Bronchial epithelial cell (primary cell): ENCODE measurements around the gene TMEM108. TPM values are rescaled to one million over a fixed set of nuclear protein-coding genes. Genes with fewer than 3 reads are reported as not detected.

ENCODE experiments used
- DNase-seq: peaks from one replicate; pipeline ENCODE4 v3.0.0-alpha.2; 2010; ENCODE audit warnings: low read depth
- FAIRE-seq: peaks from 2 replicates; lab custom pipeline; 2011; peaks lifted over from hg19 to GRCh38; lab: Jason Lieb, UNC
- H3K27me3 ChIP-seq: 2 replicates; pipeline ENCODE4 v1.5.1; 2011; ENCODE audit warnings: low read length; ENCODE audit not compliant: control insufficient read depth, insufficient read depth
- H3K36me3 ChIP-seq: 2 replicates; pipeline ENCODE4 v1.5.1; 2011; ENCODE audit warnings: low read length; ENCODE audit not compliant: control insufficient read depth, insufficient read depth
- H3K4me3 ChIP-seq: 2 replicates; pipeline ENCODE4 v1.5.1; 2011; ENCODE audit warnings: mild to moderate bottlenecking, low read depth, low read length, control low read depth
- total RNA-seq: library from RNA; depleted of rRNA; stranded (reverse); fragments of >200 nt; gene quantifications from 2 replicates; pipeline ENCODE4 v1.2.1, GENCODE V29; 2014
- TF ChIP-seq, protein P1 (sequence below): IDR thresholded peaks from 2 replicates; pipeline ENCODE4 v1.5.1; 2011; ENCODE audit warnings: mild to moderate bottlenecking, moderate library complexity, low read length, control low read depth, inconsistent platforms; ENCODE audit not compliant: insufficient read depth, severe bottlenecking

The TMEM108 gene
- total RNA-seq, 1 donor from 2014 or later: not detected

DNA sequence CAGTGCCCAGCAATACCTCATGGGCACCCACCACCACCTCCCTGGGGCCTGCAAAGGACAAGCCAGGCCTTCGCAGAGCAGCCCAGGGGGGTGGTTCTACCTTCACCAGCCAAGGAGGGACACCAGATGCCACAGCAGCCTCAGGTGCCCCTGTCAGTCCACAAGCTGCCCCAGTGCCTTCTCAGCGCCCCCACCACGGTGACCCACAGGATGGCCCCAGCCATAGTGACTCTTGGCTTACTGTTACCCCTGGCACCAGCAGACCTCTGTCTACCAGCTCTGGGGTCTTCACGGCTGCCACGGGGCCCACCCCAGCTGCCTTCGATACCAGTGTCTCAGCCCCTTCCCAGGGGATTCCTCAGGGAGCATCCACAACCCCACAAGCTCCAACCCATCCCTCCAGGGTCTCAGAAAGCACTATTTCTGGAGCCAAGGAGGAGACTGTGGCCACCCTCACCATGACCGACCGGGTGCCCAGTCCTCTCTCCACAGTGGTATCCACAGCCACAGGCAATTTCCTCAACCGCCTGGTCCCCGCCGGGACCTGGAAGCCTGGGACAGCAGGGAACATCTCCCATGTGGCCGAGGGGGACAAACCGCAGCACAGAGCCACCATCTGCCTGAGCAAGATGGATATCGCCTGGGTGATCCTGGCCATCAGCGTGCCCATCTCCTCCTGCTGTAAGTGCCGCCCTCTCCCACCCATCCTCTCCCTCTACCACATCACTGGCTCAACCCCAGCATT, 342.5 kb downstream of the TMEM108 start:
- Histone ChIP-seq H3K36me3 (no peaks in the 10 kb centered on the region), H3K27me3 (peaks cover 15% of the 10 kb centered on the region), H3K4me3 (no peak overlapping the region)
- FAIRE-seq: no peak
- TF ChIP-seq, protein P1, sequence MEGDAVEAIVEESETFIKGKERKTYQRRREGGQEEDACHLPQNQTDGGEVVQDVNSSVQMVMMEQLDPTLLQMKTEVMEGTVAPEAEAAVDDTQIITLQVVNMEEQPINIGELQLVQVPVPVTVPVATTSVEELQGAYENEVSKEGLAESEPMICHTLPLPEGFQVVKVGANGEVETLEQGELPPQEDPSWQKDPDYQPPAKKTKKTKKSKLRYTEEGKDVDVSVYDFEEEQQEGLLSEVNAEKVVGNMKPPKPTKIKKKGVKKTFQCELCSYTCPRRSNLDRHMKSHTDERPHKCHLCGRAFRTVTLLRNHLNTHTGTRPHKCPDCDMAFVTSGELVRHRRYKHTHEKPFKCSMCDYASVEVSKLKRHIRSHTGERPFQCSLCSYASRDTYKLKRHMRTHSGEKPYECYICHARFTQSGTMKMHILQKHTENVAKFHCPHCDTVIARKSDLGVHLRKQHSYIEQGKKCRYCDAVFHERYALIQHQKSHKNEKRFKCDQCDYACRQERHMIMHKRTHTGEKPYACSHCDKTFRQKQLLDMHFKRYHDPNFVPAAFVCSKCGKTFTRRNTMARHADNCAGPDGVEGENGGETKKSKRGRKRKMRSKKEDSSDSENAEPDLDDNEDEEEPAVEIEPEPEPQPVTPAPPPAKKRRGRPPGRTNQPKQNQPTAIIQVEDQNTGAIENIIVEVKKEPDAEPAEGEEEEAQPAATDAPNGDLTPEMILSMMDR: no peak
- no peak for DNase-seq

DNA sequence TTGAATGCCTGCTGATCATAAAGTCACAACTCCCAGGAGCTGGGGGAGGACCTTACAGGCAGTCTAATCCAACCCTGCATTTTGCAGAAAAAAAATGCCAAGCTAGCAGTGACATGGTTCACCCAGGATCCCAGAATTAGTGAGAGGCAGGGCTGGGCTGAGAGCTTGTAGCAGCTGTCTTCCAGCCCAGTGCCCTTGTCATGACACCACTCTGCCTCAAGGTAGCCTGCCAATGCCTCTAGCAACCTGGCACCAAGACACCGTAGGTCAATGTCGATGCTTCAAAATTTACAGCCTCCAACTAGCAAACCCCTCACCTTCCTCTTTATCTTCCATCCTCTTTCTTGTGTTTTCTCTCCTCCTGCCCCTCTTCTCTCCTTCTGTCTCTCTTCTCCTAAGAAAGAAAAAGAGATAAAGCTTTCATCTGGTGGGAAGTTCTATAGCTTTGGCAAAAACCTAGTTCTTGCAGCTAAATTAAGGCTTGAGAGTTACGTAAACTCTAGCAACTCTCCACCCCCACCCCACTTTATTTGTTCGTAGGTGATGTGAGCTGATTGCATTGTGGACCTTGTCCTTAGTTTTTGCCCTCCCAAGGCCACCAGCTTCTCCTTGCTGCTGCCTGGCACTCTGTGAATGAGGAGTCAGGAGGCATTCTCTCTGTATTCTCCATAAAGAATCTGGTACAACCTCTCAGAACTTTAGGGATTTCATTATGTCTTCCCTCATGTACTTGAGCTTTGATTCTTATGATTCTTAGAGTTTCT, 343.3 kb downstream of the TMEM108 start:
- no peak overlapping the region for H3K4me3 ChIP-seq
- TF ChIP-seq, protein P1: no peak
- DNase-seq (no peak), FAIRE-seq (no peak)
- no peaks in the 10 kb centered on the region for H3K36me3 ChIP-seq
- peaks cover 13% of the 10 kb centered on the region for H3K27me3 ChIP-seq

DNA sequence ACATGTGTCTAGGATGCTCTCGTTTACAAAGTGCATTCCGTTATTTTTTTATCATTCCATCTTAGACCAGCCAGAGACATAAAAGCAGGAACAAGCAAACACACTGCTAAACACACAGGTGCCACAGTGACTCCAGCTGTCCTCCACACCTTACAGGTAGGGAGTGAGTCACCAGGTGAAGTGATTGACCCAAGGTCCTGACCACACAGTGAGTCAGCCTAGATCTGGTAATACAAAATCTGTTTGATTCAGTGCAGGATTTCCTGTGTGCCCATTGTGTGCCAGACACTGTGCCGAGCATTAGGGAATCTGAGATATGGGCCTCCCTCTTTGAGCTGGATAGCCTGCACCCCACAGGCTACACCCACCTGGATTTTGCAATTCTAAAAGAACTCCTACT, 345.0 kb downstream of the TMEM108 start:
- no peak for FAIRE-seq
- TF ChIP-seq, protein P1: no peak
- DNase-seq: peak; percentile 93
- peaks cover 12% of the 10 kb centered on the region for H3K27me3 ChIP-seq
- no peak overlapping the region for H3K4me3 ChIP-seq
- H3K36me3 ChIP-seq: no peaks in the 10 kb centered on the region

- FAIRE-seq (no peak), DNase-seq (no peak)
- Histone ChIP-seq H3K36me3 (no peaks in the 10 kb centered on the region), H3K27me3 (peaks cover 12% of the 10 kb centered on the region), H3K4me3 (no peak overlapping the region)
- TF ChIP-seq, protein P1: no peak
These were observed 345.6 kb downstream of the TMEM108 start for GRCh38 chr3:133383741-133384140.

- Histone ChIP-seq H3K4me3 (no peak overlapping the region), H3K27me3 (peaks cover 12% of the 10 kb centered on the region), H3K36me3 (no peaks in the 10 kb centered on the region)
- TF ChIP-seq, protein P1: peak; percentile 94
- no peak for FAIRE-seq
- peak; percentile 57 for DNase-seq
These were observed 346.3 kb downstream of the TMEM108 start for GRCh38 chr3:133384331-133385027.
